ENCODE measurements around the gene FPR1.

GRCh38 chr19:51699170-51699569 lies 52.5 kb downstream of the FPR1 start:
- TF ChIP-seq POLR2A (IDR thresholded peaks at IDR 0.05) (no peak), CTCF (IDR thresholded peaks at IDR 0.05) (no peak)

Measured in transverse colon (tissue), 3 donors.